HCT116 (cell line): ENCODE measurements around the gene PCARE. TPM values are rescaled to one million over a fixed set of nuclear protein-coding genes. Genes with fewer than 3 reads are reported as not detected.

ENCODE experiments used
- ATAC-seq: fragments of 200-7000 bp; cut with Tn5 transposase; 2 replicates; pipeline ENCODE4 v1.9.1; 2020; ENCODE audit warnings: mild to moderate bottlenecking, moderate library complexity
- BruUV-seq: library from RNA; stranded (reverse); fragments of 400-500 nt; replicated peaks from 2 replicates; lab custom pipeline; 2021; lab: Mats Ljungman, UMichigan
- CTCF ChIA-PET: fragments of 300-600 bp; sonication (Branson Sonifier 250); formaldehyde crosslinking; loops from one replicate; lab custom pipeline; 2021; ENCODE audit warnings: antibody characterized with exemption; lab: Charles Lee
- POLR2A ChIA-PET: fragments of 300-600, 350-600 bp; sonication (Branson Sonifier 250); formaldehyde crosslinking; loops from one replicate; lab custom pipeline; 2021; ENCODE audit warnings: antibody characterized with exemption; lab: Charles Lee
- RAD21 ChIA-PET, 2 experiments: fragments of 300-600 bp; sonication (Branson Sonifier 250); formaldehyde crosslinking; loops; one replicate each; lab custom pipeline; 2023; ENCODE audit warnings: low total read pairs in 2 of 2; ENCODE audit not compliant: uncharacterized antibody in 2 of 2, unreplicated experiment in 2 of 2, low non-redundant PET in 1 of 2; lab: Charles Lee
- DNase-seq: peaks from one replicate; pipeline ENCODE4 v3.0.0-alpha.2; 2010; ENCODE audit warnings: low read depth, low spot score
- H2AFZ ChIP-seq: fragments of 200-600 bp; shearing (Covaris generic), sonication (generic); 2 replicates; pipeline ENCODE4 v1.6.1; 2017; ENCODE audit warnings: low read depth, mixed run types, mixed read lengths, antibody characterized with exemption, low read length; ENCODE audit not compliant: poor library complexity, severe bottlenecking
- H3K27ac ChIP-seq: 2 replicates; pipeline ENCODE4 v1.5.1; 2012; ENCODE audit warnings: low read depth, low read length
- H3K27me3 ChIP-seq: fragments of 200-600 bp; sonication (generic); 2 replicates; pipeline ENCODE4 v1.6.1; 2016; ENCODE audit warnings: mixed run types, low read length, mixed read lengths; ENCODE audit not compliant: insufficient read depth
- H3K36me3 ChIP-seq, 2 experiments: fragments of 200-500 bp in 1 of 2; fragments of 200-600 bp in 1 of 2; sonication (Bioruptor generic) in 1 of 2; sonication (generic) in 1 of 2; 2 replicates each; pipeline versions ENCODE4 v1.5.1 to v1.6.1; 2014 to 2016; ENCODE audit warnings: low read length in 2 of 2, inconsistent platforms in 1 of 2, mixed read lengths in 1 of 2, mixed run types in 1 of 2; ENCODE audit not compliant: insufficient read depth in 2 of 2, control insufficient read depth in 1 of 2
- H3K4me1 ChIP-seq, 2 experiments: fragments of 200-600 bp in 1 of 2; sonication (generic) in 1 of 2; 2 replicates each; pipeline versions ENCODE4 v1.5.1 to v1.6.1; 2012 to 2017; ENCODE audit warnings: low read length in 2 of 2, inconsistent platforms in 1 of 2, mild to moderate bottlenecking in 1 of 2, mixed read lengths in 1 of 2, mixed run types in 1 of 2, moderate library complexity in 1 of 2; ENCODE audit not compliant: insufficient read depth in 2 of 2, control insufficient read depth in 1 of 2
- H3K4me2 ChIP-seq: fragments of 200-600 bp; sonication (generic); 2 replicates; pipeline ENCODE4 v1.6.1; 2017; ENCODE audit warnings: mixed run types, low read length, mixed read lengths
- H3K4me3 ChIP-seq, 2 experiments: fragments of 200-600 bp in 1 of 2; sonication (generic) in 1 of 2; replicated peaks in 1 of 2; 2 replicates each; pipeline ENCODE4 v1.5.1; 2011 to 2016; ENCODE audit warnings: low read length in 2 of 2, control low read depth in 1 of 2, low read depth in 1 of 2, mild to moderate bottlenecking in 1 of 2, mixed read lengths in 1 of 2, mixed run types in 1 of 2
- H3K79me2 ChIP-seq: fragments of 200-600 bp; sonication (generic); 2 replicates; pipeline ENCODE4 v1.6.1; 2017; ENCODE audit warnings: mild to moderate bottlenecking, mixed run types, low read length, moderate library complexity, mixed read lengths; ENCODE audit not compliant: insufficient read depth
- H3K9ac ChIP-seq: fragments of 200-600 bp; sonication (generic); 2 replicates; pipeline ENCODE4 v1.6.1; 2016; ENCODE audit warnings: low read length, mixed read lengths
- H3K9me2 ChIP-seq: fragments of 200-600 bp; sonication (generic), shearing (Covaris generic); 2 replicates; pipeline ENCODE4 v1.6.1; 2017; ENCODE audit warnings: mixed run types, mild to moderate bottlenecking, moderate library complexity; ENCODE audit not compliant: insufficient read depth
- H3K9me3 ChIP-seq, 2 experiments: fragments of 200-500 bp in 1 of 2; fragments of 200-600 bp in 1 of 2; sonication (Bioruptor generic) in 1 of 2; sonication (generic) in 1 of 2; 2 replicates each; pipeline ENCODE4 v1.6.1; 2014 to 2017; ENCODE audit warnings: low read length in 2 of 2, mixed read lengths in 2 of 2, inconsistent platforms in 1 of 2, low read depth in 1 of 2, mild to moderate bottlenecking in 1 of 2, mixed run types in 1 of 2, moderate library complexity in 1 of 2; ENCODE audit not compliant: control insufficient read depth in 1 of 2, insufficient read depth in 1 of 2
- H4K20me1 ChIP-seq: fragments of 200-600 bp; sonication (generic), shearing (Covaris generic); 2 replicates; pipeline ENCODE4 v1.6.1; 2017; ENCODE audit warnings: mixed run types, mild to moderate bottlenecking, moderate library complexity; ENCODE audit not compliant: insufficient read depth
- ATF3 ChIP-seq: IDR thresholded peaks from 2 replicates; pipeline ENCODE4 v1.6.1; 2012
- CBX3 ChIP-seq: IDR thresholded peaks from 2 replicates; pipeline ENCODE4 v1.6.1; 2012; ENCODE audit warnings: low read depth
- EGR1 ChIP-seq: IDR thresholded peaks from 2 replicates; pipeline ENCODE4 v1.6.1; 2012; ENCODE audit warnings: low read depth
- FOSL1 ChIP-seq: IDR thresholded peaks from 2 replicates; pipeline ENCODE4 v1.6.1; 2012; ENCODE audit warnings: low read depth
- JUND ChIP-seq: IDR thresholded peaks from 2 replicates; pipeline ENCODE4 v1.6.1; 2012
- POLR2A ChIP-seq: IDR thresholded peaks from 2 replicates; pipeline ENCODE4 v1.7.0; 2011; ENCODE audit warnings: borderline replicate concordance; ENCODE audit not compliant: insufficient read depth, insufficient read length; ENCODE audit errors: extremely low read depth
- POLR2AphosphoS5 ChIP-seq: IDR thresholded peaks from 2 replicates; pipeline ENCODE4 v1.6.1; 2011; ENCODE audit warnings: mild to moderate bottlenecking, low read depth, low read length, moderate library complexity
- RAD21 ChIP-seq: IDR thresholded peaks from 2 replicates; pipeline ENCODE4 v1.6.1; 2012; ENCODE audit warnings: low read depth, mild to moderate bottlenecking
- SIN3A ChIP-seq: IDR thresholded peaks from 2 replicates; pipeline ENCODE4 v1.6.1; 2012; ENCODE audit warnings: low read depth
- SP1 ChIP-seq: IDR thresholded peaks from 2 replicates; pipeline ENCODE4 v1.6.1; 2012; ENCODE audit warnings: low read depth
- SRF ChIP-seq: IDR thresholded peaks from 2 replicates; pipeline ENCODE4 v1.6.1; 2012; ENCODE audit warnings: low read depth
- TCF7L2 ChIP-seq: IDR thresholded peaks from 2 replicates; pipeline ENCODE4 v1.7.0; 2011; ENCODE audit warnings: borderline replicate concordance, inconsistent platforms; ENCODE audit not compliant: insufficient read depth, insufficient read length; ENCODE audit errors: extremely low read depth
- YY1 ChIP-seq: IDR thresholded peaks from 2 replicates; pipeline ENCODE4 v1.6.1; 2011; ENCODE audit warnings: low read length, low read depth, moderate library complexity, mild to moderate bottlenecking; ENCODE audit not compliant: insufficient replicate concordance; ENCODE audit errors: extremely low read depth
- ZFX ChIP-seq: fragments of 450-650 bp; IDR thresholded peaks from 2 replicates; pipeline ENCODE4 v1.6.1; 2017
- ZNF274 ChIP-seq: fragments of 200-500 bp; sonication (Bioruptor generic); IDR thresholded peaks from 2 replicates; pipeline ENCODE4 v1.6.1; 2014; ENCODE audit warnings: mild to moderate bottlenecking, low read depth, low read length, inconsistent platforms
- intact Hi-C: fragments of 100-400 bp; cut with micrococcal nuclease; formaldehyde crosslinking; loops from 2 replicates; pipeline ENCODE4 v1.10.0; 2022
- total RNA-seq: library from RNA; stranded (reverse); gene quantifications from one replicate; pipeline ENCODE4 v1.2.1, GENCODE V29; 2021; ENCODE audit not compliant: unreplicated experiment
- TF ChIP-seq, protein P1 (sequence below): IDR thresholded peaks from 2 replicates; pipeline ENCODE4 v1.6.1; 2011; ENCODE audit warnings: mild to moderate bottlenecking, low read length, moderate library complexity; ENCODE audit not compliant: insufficient replicate concordance; ENCODE audit errors: extremely low read depth
- TF ChIP-seq, protein P2 (sequence below): IDR thresholded peaks from 2 replicates; pipeline ENCODE4 v1.6.1; 2012; ENCODE audit warnings: low read depth

PCARE gene
- total RNA-seq, 1 experiment from 2014 or later, result not detected

DNA sequence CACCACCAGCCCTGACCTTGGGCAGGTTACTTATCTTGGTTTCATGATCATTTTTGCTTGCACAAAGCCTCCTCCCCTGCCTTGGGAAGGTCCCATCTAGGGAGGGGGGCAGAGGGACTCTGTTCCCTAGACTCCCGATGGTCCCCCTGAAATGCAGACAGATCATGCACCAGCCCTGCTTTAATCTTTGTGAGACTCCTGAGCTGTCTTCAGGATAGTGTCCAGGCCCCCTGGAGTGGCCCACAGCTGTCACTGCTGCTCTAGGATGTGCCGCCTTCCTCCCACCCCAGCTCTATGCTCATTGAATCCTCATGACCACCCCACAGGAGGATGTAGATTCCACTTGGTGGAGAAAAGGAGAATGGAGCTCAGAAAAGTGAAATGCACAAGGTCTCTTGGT, 28.0 kb downstream of the PCARE start:
- BruUV-seq, result no TSS peak
- H3K36me3 ChIP-seq, result no peaks in the 10 kb centered on the region
- H2AFZ ChIP-seq, result no peak overlapping the region
- H3K27me3 ChIP-seq, result no peaks in the 10 kb centered on the region
- no peaks in the 10 kb centered on the region for H3K4me1 ChIP-seq
- H3K4me2 ChIP-seq, result no peak overlapping the region
- ChIA-PET POLR2A (no interaction called here), RAD21 (no interaction called here), CTCF (no interaction called here)
- H4K20me1 ChIP-seq, result no peaks in the 10 kb centered on the region
- no peaks in the 10 kb centered on the region for H3K9me2 ChIP-seq
- no peak overlapping the region for H3K4me3 ChIP-seq
- H3K9me3 ChIP-seq, result no peaks in the 10 kb centered on the region
- no peak for TF ChIP-seq ATF3
- no peak overlapping the region for H3K27ac ChIP-seq
- no peaks in the 10 kb centered on the region for H3K79me2 ChIP-seq
- intact Hi-C loops, result no loop called here
- H3K9ac ChIP-seq, result no peak overlapping the region
- no peak for ATAC-seq
- no peak for DNase-seq

DNA sequence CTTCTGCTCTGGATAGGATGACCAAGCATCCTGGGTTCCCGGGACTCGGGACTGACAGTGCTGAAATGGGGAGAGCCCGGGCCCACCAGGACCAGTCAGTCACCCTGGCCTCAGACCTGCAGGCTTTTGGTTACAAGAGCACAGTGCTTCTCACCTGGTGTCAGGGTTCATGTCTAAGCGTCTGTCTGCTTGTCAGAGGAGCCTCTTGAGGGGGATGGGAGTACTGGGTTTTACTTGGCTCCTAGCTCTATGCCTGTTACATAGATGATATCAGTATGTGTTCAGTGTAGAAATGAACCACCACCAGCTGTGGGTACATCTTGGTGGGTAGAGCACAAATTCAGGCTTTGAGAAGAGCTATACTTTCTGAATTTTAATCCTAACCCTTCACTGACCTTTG, 29.9 kb downstream of the PCARE start:
- H4K20me1 ChIP-seq, result no peaks in the 10 kb centered on the region
- no peak overlapping the region for H3K4me3 ChIP-seq
- no peaks in the 10 kb centered on the region for H3K79me2 ChIP-seq
- ChIA-PET RAD21 (no interaction called here), CTCF (no interaction called here), POLR2A (no interaction called here)
- no peaks in the 10 kb centered on the region for H3K36me3 ChIP-seq
- H3K9me3 ChIP-seq, result no peaks in the 10 kb centered on the region
- no TSS peak for BruUV-seq
- H2AFZ ChIP-seq, result no peak overlapping the region
- H3K4me1 ChIP-seq, result no peaks in the 10 kb centered on the region
- no peaks in the 10 kb centered on the region for H3K27me3 ChIP-seq
- no peak for DNase-seq
- intact Hi-C loops, result no loop called here
- no peak for ATAC-seq
- no peak overlapping the region for H3K4me2 ChIP-seq
- no peak overlapping the region for H3K9ac ChIP-seq
- no peak overlapping the region for H3K27ac ChIP-seq
- H3K9me2 ChIP-seq, result no peaks in the 10 kb centered on the region
- TF ChIP-seq EGR1 (no peak), CBX3 (no peak), YY1 (no peak), SIN3A (no peak), ATF3 (no peak), POLR2AphosphoS5 (no peak), SP1 (no peak), ZNF274 (no peak), POLR2A (no peak), RAD21 (no peak), TCF7L2 (no peak), FOSL1 (no peak), SRF (no peak), ZFX (no peak), JUND (no peak)
- TF ChIP-seq, protein P1, sequence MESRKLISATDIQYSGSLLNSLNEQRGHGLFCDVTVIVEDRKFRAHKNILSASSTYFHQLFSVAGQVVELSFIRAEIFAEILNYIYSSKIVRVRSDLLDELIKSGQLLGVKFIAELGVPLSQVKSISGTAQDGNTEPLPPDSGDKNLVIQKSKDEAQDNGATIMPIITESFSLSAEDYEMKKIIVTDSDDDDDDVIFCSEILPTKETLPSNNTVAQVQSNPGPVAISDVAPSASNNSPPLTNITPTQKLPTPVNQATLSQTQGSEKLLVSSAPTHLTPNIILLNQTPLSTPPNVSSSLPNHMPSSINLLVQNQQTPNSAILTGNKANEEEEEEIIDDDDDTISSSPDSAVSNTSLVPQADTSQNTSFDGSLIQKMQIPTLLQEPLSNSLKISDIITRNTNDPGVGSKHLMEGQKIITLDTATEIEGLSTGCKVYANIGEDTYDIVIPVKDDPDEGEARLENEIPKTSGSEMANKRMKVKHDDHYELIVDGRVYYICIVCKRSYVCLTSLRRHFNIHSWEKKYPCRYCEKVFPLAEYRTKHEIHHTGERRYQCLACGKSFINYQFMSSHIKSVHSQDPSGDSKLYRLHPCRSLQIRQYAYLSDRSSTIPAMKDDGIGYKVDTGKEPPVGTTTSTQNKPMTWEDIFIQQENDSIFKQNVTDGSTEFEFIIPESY, result no peak
- TF ChIP-seq, protein P2, sequence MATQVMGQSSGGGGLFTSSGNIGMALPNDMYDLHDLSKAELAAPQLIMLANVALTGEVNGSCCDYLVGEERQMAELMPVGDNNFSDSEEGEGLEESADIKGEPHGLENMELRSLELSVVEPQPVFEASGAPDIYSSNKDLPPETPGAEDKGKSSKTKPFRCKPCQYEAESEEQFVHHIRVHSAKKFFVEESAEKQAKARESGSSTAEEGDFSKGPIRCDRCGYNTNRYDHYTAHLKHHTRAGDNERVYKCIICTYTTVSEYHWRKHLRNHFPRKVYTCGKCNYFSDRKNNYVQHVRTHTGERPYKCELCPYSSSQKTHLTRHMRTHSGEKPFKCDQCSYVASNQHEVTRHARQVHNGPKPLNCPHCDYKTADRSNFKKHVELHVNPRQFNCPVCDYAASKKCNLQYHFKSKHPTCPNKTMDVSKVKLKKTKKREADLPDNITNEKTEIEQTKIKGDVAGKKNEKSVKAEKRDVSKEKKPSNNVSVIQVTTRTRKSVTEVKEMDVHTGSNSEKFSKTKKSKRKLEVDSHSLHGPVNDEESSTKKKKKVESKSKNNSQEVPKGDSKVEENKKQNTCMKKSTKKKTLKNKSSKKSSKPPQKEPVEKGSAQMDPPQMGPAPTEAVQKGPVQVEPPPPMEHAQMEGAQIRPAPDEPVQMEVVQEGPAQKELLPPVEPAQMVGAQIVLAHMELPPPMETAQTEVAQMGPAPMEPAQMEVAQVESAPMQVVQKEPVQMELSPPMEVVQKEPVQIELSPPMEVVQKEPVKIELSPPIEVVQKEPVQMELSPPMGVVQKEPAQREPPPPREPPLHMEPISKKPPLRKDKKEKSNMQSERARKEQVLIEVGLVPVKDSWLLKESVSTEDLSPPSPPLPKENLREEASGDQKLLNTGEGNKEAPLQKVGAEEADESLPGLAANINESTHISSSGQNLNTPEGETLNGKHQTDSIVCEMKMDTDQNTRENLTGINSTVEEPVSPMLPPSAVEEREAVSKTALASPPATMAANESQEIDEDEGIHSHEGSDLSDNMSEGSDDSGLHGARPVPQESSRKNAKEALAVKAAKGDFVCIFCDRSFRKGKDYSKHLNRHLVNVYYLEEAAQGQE, result no peak
